HCT116 (cell line): ENCODE data around the gene NEDD4L.

ENCODE experiments used
- CEBPB ChIP-seq: IDR thresholded peaks from 2 replicates; pipeline ENCODE4 v1.6.1; 2012; ENCODE audit warnings: low read depth
- EZH2 ChIP-seq: fragments of 200-600 bp; sonication (generic); IDR thresholded peaks from 2 replicates; pipeline ENCODE4 v1.6.1; 2017; ENCODE audit warnings: antibody characterized with exemption, mixed run types
- EZH2phosphoT487 ChIP-seq: fragments of 200-600 bp; IDR thresholded peaks from 2 replicates; pipeline ENCODE4 v1.6.1; 2018; ENCODE audit warnings: antibody characterized with exemption, borderline replicate concordance
- FOSL1 ChIP-seq: IDR thresholded peaks from 2 replicates; pipeline ENCODE4 v1.6.1; 2012; ENCODE audit warnings: low read depth
- POLR2A ChIP-seq: IDR thresholded peaks from 2 replicates; pipeline ENCODE4 v1.7.0; 2011; ENCODE audit warnings: borderline replicate concordance; ENCODE audit not compliant: insufficient read depth, insufficient read length; ENCODE audit errors: extremely low read depth
- POLR2AphosphoS5 ChIP-seq: IDR thresholded peaks from 2 replicates; pipeline ENCODE4 v1.6.1; 2011; ENCODE audit warnings: mild to moderate bottlenecking, low read depth, low read length, moderate library complexity
- SP1 ChIP-seq: IDR thresholded peaks from 2 replicates; pipeline ENCODE4 v1.6.1; 2012; ENCODE audit warnings: low read depth
- SRF ChIP-seq: IDR thresholded peaks from 2 replicates; pipeline ENCODE4 v1.6.1; 2012; ENCODE audit warnings: low read depth
- ZNF274 ChIP-seq: fragments of 200-500 bp; sonication (Bioruptor generic); IDR thresholded peaks from 2 replicates; pipeline ENCODE4 v1.6.1; 2014; ENCODE audit warnings: mild to moderate bottlenecking, low read depth, low read length, inconsistent platforms
- TF ChIP-seq, protein P1 (sequence below), 3 experiments: fragments of 200-600 bp in 1 of 3; sonication (generic) in 1 of 3; IDR thresholded peaks in 2 of 3; conservative IDR thresholded peaks in 1 of 3; 2 replicates each; pipeline ENCODE4 v1.5.1; 2012 to 2017; ENCODE audit warnings: low read depth in 2 of 3, low read length in 2 of 3, antibody characterized with exemption in 1 of 3, borderline replicate concordance in 1 of 3, control low read depth in 1 of 3, mild to moderate bottlenecking in 1 of 3, mixed read lengths in 1 of 3, mixed run types in 1 of 3, moderate library complexity in 1 of 3; ENCODE audit not compliant: insufficient read depth in 1 of 3
- TF ChIP-seq, protein P2 (sequence below): IDR thresholded peaks from 2 replicates; pipeline ENCODE4 v1.6.1; 2012
- TF ChIP-seq, protein P3 (sequence below): IDR thresholded peaks from 2 replicates; pipeline ENCODE4 v1.6.1; 2011; ENCODE audit warnings: mild to moderate bottlenecking, low read length, moderate library complexity; ENCODE audit not compliant: insufficient replicate concordance; ENCODE audit errors: extremely low read depth
- TF ChIP-seq, protein P4 (sequence below): IDR thresholded peaks from 2 replicates; pipeline ENCODE4 v1.6.1; 2012

DNA sequence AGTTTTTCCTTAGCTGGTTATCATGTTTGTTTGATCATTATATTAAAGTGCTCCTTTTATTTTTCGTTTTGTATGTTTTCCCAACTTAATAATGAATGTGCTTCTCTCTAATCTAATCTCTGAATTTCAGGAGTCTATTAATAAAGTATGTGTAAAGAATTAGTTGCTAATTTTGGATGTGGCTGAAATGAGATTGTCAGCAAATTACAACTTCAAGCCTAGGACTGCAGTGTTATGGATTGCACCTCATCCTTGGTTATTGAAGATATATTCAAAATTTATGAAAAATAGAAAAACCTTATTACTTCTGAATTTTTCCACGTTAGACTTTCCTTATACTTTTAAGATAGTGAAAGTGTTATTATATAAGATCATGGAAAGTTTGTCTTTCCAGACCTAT lies 227.7 kb downstream of the NEDD4L start:
- TF ChIP-seq, protein P1, sequence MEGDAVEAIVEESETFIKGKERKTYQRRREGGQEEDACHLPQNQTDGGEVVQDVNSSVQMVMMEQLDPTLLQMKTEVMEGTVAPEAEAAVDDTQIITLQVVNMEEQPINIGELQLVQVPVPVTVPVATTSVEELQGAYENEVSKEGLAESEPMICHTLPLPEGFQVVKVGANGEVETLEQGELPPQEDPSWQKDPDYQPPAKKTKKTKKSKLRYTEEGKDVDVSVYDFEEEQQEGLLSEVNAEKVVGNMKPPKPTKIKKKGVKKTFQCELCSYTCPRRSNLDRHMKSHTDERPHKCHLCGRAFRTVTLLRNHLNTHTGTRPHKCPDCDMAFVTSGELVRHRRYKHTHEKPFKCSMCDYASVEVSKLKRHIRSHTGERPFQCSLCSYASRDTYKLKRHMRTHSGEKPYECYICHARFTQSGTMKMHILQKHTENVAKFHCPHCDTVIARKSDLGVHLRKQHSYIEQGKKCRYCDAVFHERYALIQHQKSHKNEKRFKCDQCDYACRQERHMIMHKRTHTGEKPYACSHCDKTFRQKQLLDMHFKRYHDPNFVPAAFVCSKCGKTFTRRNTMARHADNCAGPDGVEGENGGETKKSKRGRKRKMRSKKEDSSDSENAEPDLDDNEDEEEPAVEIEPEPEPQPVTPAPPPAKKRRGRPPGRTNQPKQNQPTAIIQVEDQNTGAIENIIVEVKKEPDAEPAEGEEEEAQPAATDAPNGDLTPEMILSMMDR (IDR thresholded peaks at IDR 0.05 in 2 of 3, conservative IDR thresholded peaks at IDR 0.05 in 1 of 3; ENCODE audit: borderline replicate concordance in 1 of 3, insufficient read depth in 1 of 3, low read depth in 2 of 3, low read length in 2 of 3): no peak
- no peak for TF ChIP-seq POLR2A
- no peak for TF ChIP-seq ZNF274
- TF ChIP-seq, protein P2, sequence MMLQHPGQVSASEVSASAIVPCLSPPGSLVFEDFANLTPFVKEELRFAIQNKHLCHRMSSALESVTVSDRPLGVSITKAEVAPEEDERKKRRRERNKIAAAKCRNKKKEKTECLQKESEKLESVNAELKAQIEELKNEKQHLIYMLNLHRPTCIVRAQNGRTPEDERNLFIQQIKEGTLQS: no peak
- TF ChIP-seq SRF: no peak
- TF ChIP-seq SP1: no peak
- no peak for TF ChIP-seq EZH2phosphoT487
- no peak for TF ChIP-seq POLR2AphosphoS5
- TF ChIP-seq EZH2: no peak
- TF ChIP-seq, protein P3, sequence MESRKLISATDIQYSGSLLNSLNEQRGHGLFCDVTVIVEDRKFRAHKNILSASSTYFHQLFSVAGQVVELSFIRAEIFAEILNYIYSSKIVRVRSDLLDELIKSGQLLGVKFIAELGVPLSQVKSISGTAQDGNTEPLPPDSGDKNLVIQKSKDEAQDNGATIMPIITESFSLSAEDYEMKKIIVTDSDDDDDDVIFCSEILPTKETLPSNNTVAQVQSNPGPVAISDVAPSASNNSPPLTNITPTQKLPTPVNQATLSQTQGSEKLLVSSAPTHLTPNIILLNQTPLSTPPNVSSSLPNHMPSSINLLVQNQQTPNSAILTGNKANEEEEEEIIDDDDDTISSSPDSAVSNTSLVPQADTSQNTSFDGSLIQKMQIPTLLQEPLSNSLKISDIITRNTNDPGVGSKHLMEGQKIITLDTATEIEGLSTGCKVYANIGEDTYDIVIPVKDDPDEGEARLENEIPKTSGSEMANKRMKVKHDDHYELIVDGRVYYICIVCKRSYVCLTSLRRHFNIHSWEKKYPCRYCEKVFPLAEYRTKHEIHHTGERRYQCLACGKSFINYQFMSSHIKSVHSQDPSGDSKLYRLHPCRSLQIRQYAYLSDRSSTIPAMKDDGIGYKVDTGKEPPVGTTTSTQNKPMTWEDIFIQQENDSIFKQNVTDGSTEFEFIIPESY: no peak
- TF ChIP-seq CEBPB: no peak
- TF ChIP-seq FOSL1: no peak
- TF ChIP-seq, protein P4, sequence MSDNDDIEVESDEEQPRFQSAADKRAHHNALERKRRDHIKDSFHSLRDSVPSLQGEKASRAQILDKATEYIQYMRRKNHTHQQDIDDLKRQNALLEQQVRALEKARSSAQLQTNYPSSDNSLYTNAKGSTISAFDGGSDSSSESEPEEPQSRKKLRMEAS: no peak
